Ishikawa (cell line): ENCODE measurements around the gene NUP210L.

ENCODE experiments used
- CEBPB ChIP-seq: IDR thresholded peaks from 2 replicates; pipeline ENCODE4 v1.6.1; 2012
- CREB1 ChIP-seq: IDR thresholded peaks from 2 replicates; pipeline ENCODE4 v1.6.1; 2012; ENCODE audit warnings: low read depth
- EGR1 ChIP-seq: IDR thresholded peaks from 2 replicates; pipeline ENCODE4 v1.6.1; 2012
- EP300 ChIP-seq: IDR thresholded peaks from 2 replicates; pipeline ENCODE4 v1.6.1; 2012; ENCODE audit warnings: borderline replicate concordance
- FOXM1 ChIP-seq: IDR thresholded peaks from 2 replicates; pipeline ENCODE4 v1.6.1; 2012; ENCODE audit warnings: low read depth, borderline replicate concordance
- NFIC ChIP-seq: IDR thresholded peaks from 2 replicates; pipeline ENCODE4 v1.6.1; 2012
- RAD21 ChIP-seq: IDR thresholded peaks from 2 replicates; pipeline ENCODE4 v1.6.1; 2012; ENCODE audit warnings: low read depth
- REST ChIP-seq: IDR thresholded peaks from 2 replicates; pipeline ENCODE4 v1.6.1; 2012; ENCODE audit warnings: low read depth, mild to moderate bottlenecking
- TAF1 ChIP-seq: IDR thresholded peaks from 2 replicates; pipeline ENCODE4 v1.6.1; 2012; ENCODE audit warnings: low read depth, mild to moderate bottlenecking
- TCF12 ChIP-seq: IDR thresholded peaks from 2 replicates; pipeline ENCODE4 v1.6.1; 2012; ENCODE audit warnings: low read depth
- TEAD4 ChIP-seq: IDR thresholded peaks from 2 replicates; pipeline ENCODE4 v1.6.1; 2012
- USF1 ChIP-seq: IDR thresholded peaks from 2 replicates; pipeline ENCODE4 v1.6.1; 2012
- YY1 ChIP-seq: IDR thresholded peaks from 2 replicates; pipeline ENCODE4 v1.6.1; 2012; ENCODE audit warnings: low read depth
- ZBTB7A ChIP-seq: IDR thresholded peaks from 2 replicates; pipeline ENCODE4 v1.6.1; 2012; ENCODE audit warnings: low read depth
- TF ChIP-seq, protein P1 (sequence below): IDR thresholded peaks from 2 replicates; pipeline ENCODE4 v1.6.1; 2012

Gene NUP210L

GRCh38 chr1:154019269-154019668 is 135.6 kb downstream of the NUP210L start:
- TF ChIP-seq RAD21 (no peak), TAF1 (no peak), REST (no peak), USF1 (no peak), ZBTB7A (no peak)

DNA sequence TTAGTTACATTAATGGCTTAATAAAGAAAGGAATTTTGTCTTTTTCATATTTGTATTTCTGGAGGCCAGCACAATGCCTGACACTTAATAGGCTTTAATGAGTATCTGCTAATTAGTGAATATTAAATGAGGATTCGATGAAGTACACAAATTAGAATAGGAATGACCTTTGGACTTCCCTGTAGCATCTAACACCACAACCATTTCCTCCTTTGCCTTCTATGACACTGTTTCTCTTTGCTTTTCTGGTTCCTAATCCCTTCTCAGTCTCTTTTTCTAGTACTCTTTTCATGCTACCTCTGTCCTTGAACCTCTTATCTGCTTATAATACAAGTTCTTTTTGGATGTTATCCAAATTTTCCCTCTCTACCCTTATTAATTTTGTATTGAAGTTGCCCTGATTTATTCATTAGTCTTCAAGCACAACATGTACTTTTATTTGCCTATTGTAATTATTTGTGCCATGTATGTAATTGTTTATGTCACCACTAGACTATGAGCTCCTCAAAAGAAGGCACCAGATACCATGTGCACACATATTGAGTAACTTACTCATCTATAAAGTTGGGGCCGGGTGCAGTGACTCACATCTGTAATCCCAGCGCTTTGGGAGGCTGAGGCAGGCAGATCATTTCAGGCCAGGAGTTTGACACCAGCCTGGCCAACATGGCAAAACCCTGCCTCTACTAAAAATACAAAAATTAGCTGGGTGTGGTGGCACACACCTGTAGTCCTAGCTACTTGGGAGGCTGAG is 140.5 kb downstream of the NUP210L start:
- no peak for TF ChIP-seq NFIC
- no peak for TF ChIP-seq YY1
- no peak for TF ChIP-seq USF1
- no peak for TF ChIP-seq TCF12
- TF ChIP-seq TAF1 = no peak
- no peak for TF ChIP-seq REST
- no peak for TF ChIP-seq CEBPB
- no peak for TF ChIP-seq RAD21
- no peak for TF ChIP-seq EGR1
- no peak for TF ChIP-seq EP300
- TF ChIP-seq CREB1 = no peak
- TF ChIP-seq ZBTB7A = no peak
- TF ChIP-seq TEAD4 = no peak

GRCh38 chr1:154012129-154012528 is 142.7 kb downstream of the NUP210L start:
- TF ChIP-seq CREB1 = no peak
- TF ChIP-seq, protein P1, sequence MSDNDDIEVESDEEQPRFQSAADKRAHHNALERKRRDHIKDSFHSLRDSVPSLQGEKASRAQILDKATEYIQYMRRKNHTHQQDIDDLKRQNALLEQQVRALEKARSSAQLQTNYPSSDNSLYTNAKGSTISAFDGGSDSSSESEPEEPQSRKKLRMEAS = no peak
- TF ChIP-seq EP300 = no peak
- no peak for TF ChIP-seq TCF12
- no peak for TF ChIP-seq TEAD4
- TF ChIP-seq USF1 = no peak
- TF ChIP-seq NFIC = no peak
- TF ChIP-seq ZBTB7A = no peak
- TF ChIP-seq TAF1 = no peak
- no peak for TF ChIP-seq CEBPB
- TF ChIP-seq FOXM1 = no peak
- TF ChIP-seq YY1 = no peak
- no peak for TF ChIP-seq EGR1
- no peak for TF ChIP-seq RAD21
- no peak for TF ChIP-seq REST

DNA sequence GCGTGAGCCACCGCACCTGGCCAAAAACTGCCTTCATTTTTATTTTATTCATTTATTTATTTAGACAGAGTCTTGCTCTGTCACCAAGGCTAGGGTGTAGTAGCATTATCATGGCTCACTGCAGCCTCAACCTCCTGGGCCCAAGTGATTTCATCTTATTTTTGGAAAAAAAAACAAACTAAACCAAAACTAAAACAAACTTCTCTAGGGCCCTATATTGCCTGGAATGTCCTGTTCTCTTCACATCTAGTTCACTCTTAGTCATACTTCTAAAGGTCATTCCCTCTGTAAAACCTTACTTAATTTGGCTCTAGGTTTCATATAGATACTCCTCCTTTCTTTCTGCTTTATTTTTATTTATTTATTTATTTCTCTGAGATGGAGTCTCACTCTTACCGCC is 148.7 kb downstream of the NUP210L start:
- TF ChIP-seq CEBPB (no peak), TAF1 (no peak), NFIC (no peak), TCF12 (no peak), TEAD4 (no peak), EGR1 (no peak), YY1 (no peak), CREB1 (no peak), RAD21 (no peak), ZBTB7A (no peak), FOXM1 (no peak), REST (no peak)
- TF ChIP-seq, protein P1 = no peak
